ENCODE data around the gene MYLK4. TPM values are rescaled to one million over a fixed set of nuclear protein-coding genes. Genes with fewer than 3 reads are reported as not detected.

MYLK4 gene
- total RNA-seq, 1 donor, result 0.43 TPM

- TF ChIP-seq CTCF (IDR thresholded peaks at IDR 0.05; ENCODE audit: insufficient read depth, low read depth, low read length), result no peak
- no peak overlapping the region for H3K4me3 ChIP-seq (ENCODE audit: low read depth, low read length)
- DNase-seq (ENCODE audit: low read depth), result no peak
These were observed 135.5 kb downstream of the MYLK4 start for GRCh38 chr6:2615251-2615650.

GRCh38 chr6:2614846-2615245 is 135.9 kb downstream of the MYLK4 start:
- TF ChIP-seq CTCF (IDR thresholded peaks at IDR 0.05; ENCODE audit: insufficient read depth, low read depth, low read length), result no peak
- DNase-seq (ENCODE audit: low read depth), result peak; percentile 28
- no peak overlapping the region for H3K4me3 ChIP-seq (ENCODE audit: low read depth, low read length)

- no peak for TF ChIP-seq CTCF (IDR thresholded peaks at IDR 0.05; ENCODE audit: insufficient read depth, low read depth, low read length)
- DNase-seq (ENCODE audit: low read depth), result no peak
- no peak overlapping the region for H3K4me3 ChIP-seq (ENCODE audit: low read depth, low read length)
These were observed 136.6 kb downstream of the MYLK4 start for GRCh38 chr6:2614155-2614554.

Other genes with a start within 250 kb of the MYLK4 start
- 35.1 and 38.0 TPM in 2 replicates for gene WRNIP1, start 14.5 kb upstream of the MYLK4 start, total RNA-seq
- gene SERPINB1, start 90.9 kb upstream of the MYLK4 start, total RNA-seq, result 25.9 and 32.2 TPM in 2 replicates
- gene SERPINB9, start 152.4 kb upstream of the MYLK4 start, total RNA-seq, result 15.1 and 17.3 TPM in 2 replicates
- 96.3 and 122 TPM in 2 replicates for gene SERPINB6, start 220.6 kb upstream of the MYLK4 start, total RNA-seq
- 7.4 and 12.1 TPM in 2 replicates for gene NQO2, start 249.0 kb upstream of the MYLK4 start, total RNA-seq